H9 (cell line): ENCODE data around the gene BTNL3. TPM values are rescaled to one million over a fixed set of nuclear protein-coding genes. Genes with fewer than 3 reads are reported as not detected.
"Not testable (repeated sequence)": the region's sequence is repeated elsewhere in the genome, so short reads cannot be mapped to it uniquely, and the experiment has no call there.

ENCODE experiments used
- DNase-seq: peaks from one replicate; pipeline ENCODE4 v3.0.0-alpha.2; 2017
- H2AFZ ChIP-seq: one replicate; pipeline ENCODE4 v1.6.1; 2013; ENCODE audit warnings: mild to moderate bottlenecking, low read length, control low read depth, moderate library complexity
- H2AK5ac ChIP-seq: 2 replicates; pipeline ENCODE4 v1.6.1; 2013; ENCODE audit warnings: low read length, control low read depth, mixed read lengths; ENCODE audit not compliant: insufficient read length
- H2BK120ac ChIP-seq: one replicate; pipeline ENCODE4 v1.6.1; 2013; ENCODE audit warnings: low read depth, mild to moderate bottlenecking, low read length, control low read depth, inconsistent platforms; ENCODE audit not compliant: poor library complexity, severe bottlenecking
- H2BK12ac ChIP-seq: 2 replicates; pipeline ENCODE4 v1.6.1; 2013; ENCODE audit warnings: low read length, control low read depth, mixed read lengths, low read depth; ENCODE audit not compliant: insufficient read length
- H2BK15ac ChIP-seq: 2 replicates; pipeline ENCODE4 v1.6.1; 2013; ENCODE audit warnings: low read depth, low read length, control low read depth
- H2BK20ac ChIP-seq: one replicate; pipeline ENCODE4 v1.6.1; 2013; ENCODE audit warnings: low read depth, mild to moderate bottlenecking, low read length, control low read depth, inconsistent platforms; ENCODE audit not compliant: poor library complexity, severe bottlenecking
- H2BK5ac ChIP-seq: 2 replicates; pipeline ENCODE4 v1.6.1; 2013; ENCODE audit warnings: low read length, control low read depth, mixed read lengths; ENCODE audit not compliant: insufficient read length
- H3K14ac ChIP-seq: 2 replicates; pipeline ENCODE4 v1.6.1; 2013; ENCODE audit warnings: low read length, control low read depth; ENCODE audit not compliant: insufficient read depth
- H3K18ac ChIP-seq: 2 replicates; pipeline ENCODE4 v1.6.1; 2013; ENCODE audit warnings: low read depth, mild to moderate bottlenecking, mixed read lengths, low read length, control low read depth; ENCODE audit not compliant: insufficient read length
- H3K23ac ChIP-seq: 2 replicates; pipeline ENCODE4 v1.6.1; 2013; ENCODE audit warnings: low read length, control low read depth, mixed read lengths, low read depth; ENCODE audit not compliant: insufficient read length
- H3K23me2 ChIP-seq: 2 replicates; pipeline ENCODE4 v1.6.1; 2013; ENCODE audit warnings: low read depth, mild to moderate bottlenecking, mixed read lengths, low read length, control low read depth; ENCODE audit not compliant: insufficient read length, poor library complexity, severe bottlenecking
- H3K27ac ChIP-seq: 2 replicates; pipeline ENCODE4 v1.5.1; 2013; ENCODE audit warnings: low read length, control low read depth, mixed read lengths, low read depth; ENCODE audit not compliant: insufficient read length
- H3K27me3 ChIP-seq: 2 replicates; pipeline ENCODE4 v1.6.1; 2013; ENCODE audit warnings: low read length, control low read depth, inconsistent platforms; ENCODE audit not compliant: insufficient read depth
- H3K4ac ChIP-seq: 2 replicates; pipeline ENCODE4 v1.6.1; 2013; ENCODE audit warnings: low read depth, mild to moderate bottlenecking, control low read depth, inconsistent platforms, low read length, moderate library complexity
- H3K4me1 ChIP-seq: 2 replicates; pipeline ENCODE4 v1.6.1; 2013; ENCODE audit warnings: low read length, control low read depth, inconsistent platforms; ENCODE audit not compliant: insufficient read depth
- H3K4me2 ChIP-seq: 2 replicates; pipeline ENCODE4 v1.6.1; 2013; ENCODE audit warnings: low read length, control low read depth, mixed read lengths; ENCODE audit not compliant: insufficient read length, insufficient read depth
- H3K56ac ChIP-seq: 2 replicates; pipeline ENCODE4 v1.6.1; 2013; ENCODE audit warnings: low read depth, mild to moderate bottlenecking, mixed read lengths, low read length, control low read depth; ENCODE audit not compliant: insufficient read length
- H3K79me1 ChIP-seq: 2 replicates; pipeline ENCODE4 v1.6.1; 2013; ENCODE audit warnings: low read depth, mild to moderate bottlenecking, moderate library complexity, low read length, control low read depth, inconsistent platforms; ENCODE audit not compliant: insufficient read depth, poor library complexity, severe bottlenecking
- H3K79me2 ChIP-seq: 2 replicates; pipeline ENCODE4 v1.6.1; 2013; ENCODE audit warnings: low read length, control low read depth, inconsistent platforms; ENCODE audit not compliant: insufficient read depth
- H3K9ac ChIP-seq: 2 replicates; pipeline ENCODE4 v1.6.1; 2013; ENCODE audit warnings: low read length, control low read depth, mixed read lengths; ENCODE audit not compliant: insufficient read length; ENCODE audit errors: extremely low read depth
- H3K9me3 ChIP-seq: one replicate; pipeline ENCODE4 v1.6.1; 2013; ENCODE audit warnings: low read depth, low read length, inconsistent platforms; ENCODE audit not compliant: control insufficient read depth
- H3T11ph ChIP-seq: one replicate; pipeline ENCODE4 v1.6.1; 2013; ENCODE audit warnings: mild to moderate bottlenecking, low read length, control low read depth, inconsistent platforms
- H4K20me1 ChIP-seq: one replicate; pipeline ENCODE4 v1.6.1; 2013; ENCODE audit not compliant: control insufficient read depth, insufficient read length, insufficient read depth
- H4K5ac ChIP-seq: 2 replicates; pipeline ENCODE4 v1.6.1; 2013; ENCODE audit warnings: low read depth, mild to moderate bottlenecking, mixed read lengths, low read length, control low read depth; ENCODE audit not compliant: insufficient read length
- H4K8ac ChIP-seq: replicated peaks from 2 replicates; pipeline ENCODE4 v1.6.1; 2013; ENCODE audit warnings: low read length, control low read depth, mixed read lengths, low read depth; ENCODE audit not compliant: insufficient read length
- H4K91ac ChIP-seq: 2 replicates; pipeline ENCODE4 v1.6.1; 2013; ENCODE audit warnings: low read depth, mild to moderate bottlenecking, moderate library complexity, mixed read lengths, low read length, control low read depth; ENCODE audit not compliant: insufficient read length
- H3K27ac Mint-ChIP-seq, 3 experiments: 2 replicates in 2 of 3; 3 replicates in 1 of 3; pipeline ENCODE4 v1.8.0; 2020 to 2021; ENCODE audit warnings: mixed read lengths in 3 of 3, mild to moderate bottlenecking in 1 of 3, moderate library complexity in 1 of 3
- H3K27me3 Mint-ChIP-seq: 2 replicates; pipeline ENCODE4 v1.8.0; 2021; ENCODE audit warnings: low read depth, mild to moderate bottlenecking, moderate library complexity, mixed read lengths
- H3K36me3 Mint-ChIP-seq, 3 experiments: 2 replicates in 2 of 3; 3 replicates in 1 of 3; pipeline ENCODE4 v1.8.0; 2020 to 2021; ENCODE audit warnings: low read depth in 3 of 3, mixed read lengths in 3 of 3; ENCODE audit not compliant: insufficient read depth in 1 of 3
- H3K4me1 Mint-ChIP-seq, 2 experiments: 2 replicates each; pipeline ENCODE4 v1.8.0; 2020; ENCODE audit warnings: mixed read lengths in 2 of 2
- H3K4me3 Mint-ChIP-seq, 2 experiments: 2 replicates in 1 of 2; 3 replicates in 1 of 2; pipeline ENCODE4 v1.8.0; 2020 to 2021; ENCODE audit warnings: mild to moderate bottlenecking in 2 of 2, mixed read lengths in 2 of 2, moderate library complexity in 1 of 2
- H3K9me3 Mint-ChIP-seq, 2 experiments: 2 replicates in 1 of 2; 3 replicates in 1 of 2; pipeline ENCODE4 v1.8.0; 2020; ENCODE audit warnings: mild to moderate bottlenecking in 2 of 2, mixed read lengths in 2 of 2, moderate library complexity in 1 of 2
- WGBS: extraction: QIAGEN DNeasy Blood & Tissue Kit; methylation state at CpG from one replicate; pipeline ENCODE4 v1.1.7; 2013; ENCODE audit warnings: missing lambda C conversion rate, low lambda C conversion rate, mixed read lengths; ENCODE audit not compliant: insufficient read length; ENCODE audit errors: extremely low coverage; 5-methylcytosine and 5-hydroxymethylcytosine counted together
- total RNA-seq: library from RNA; stranded (reverse); gene quantifications from 2 replicates; pipeline ENCODE4 v1.2.1, GENCODE V29; 2021
- TF ChIP-seq, protein P1 (sequence below): fragments of 200-600 bp; sonication (generic); conservative IDR thresholded peaks from 3 replicates; pipeline ENCODE4 v1.8.0; 2021; ENCODE audit warnings: antibody characterized with exemption, mild to moderate bottlenecking

Gene BTNL3
- total RNA-seq, 1 experiment from 2014 or later, result not detected

DNA sequence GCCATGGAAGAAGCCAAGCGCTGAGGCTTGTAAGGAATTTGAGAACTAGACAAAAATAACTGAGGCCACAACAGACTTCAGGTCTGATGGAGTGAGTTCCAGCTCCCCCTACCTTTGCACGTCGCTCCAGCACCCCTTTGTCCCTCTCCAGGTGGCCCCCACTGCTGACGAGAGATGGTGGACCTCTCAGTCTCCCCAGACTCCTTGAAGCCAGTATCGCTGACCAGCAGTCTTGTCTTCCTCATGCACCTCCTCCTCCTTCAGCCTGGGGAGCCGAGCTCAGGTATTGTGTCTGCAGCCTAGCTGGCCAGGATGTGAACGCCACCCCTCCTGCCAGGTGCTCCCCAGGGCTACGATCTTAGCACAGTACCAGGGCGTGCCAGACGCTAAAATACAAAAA is 56.7 kb downstream of the BTNL3 start:
- no peak overlapping the region for H3K23ac ChIP-seq

DNA sequence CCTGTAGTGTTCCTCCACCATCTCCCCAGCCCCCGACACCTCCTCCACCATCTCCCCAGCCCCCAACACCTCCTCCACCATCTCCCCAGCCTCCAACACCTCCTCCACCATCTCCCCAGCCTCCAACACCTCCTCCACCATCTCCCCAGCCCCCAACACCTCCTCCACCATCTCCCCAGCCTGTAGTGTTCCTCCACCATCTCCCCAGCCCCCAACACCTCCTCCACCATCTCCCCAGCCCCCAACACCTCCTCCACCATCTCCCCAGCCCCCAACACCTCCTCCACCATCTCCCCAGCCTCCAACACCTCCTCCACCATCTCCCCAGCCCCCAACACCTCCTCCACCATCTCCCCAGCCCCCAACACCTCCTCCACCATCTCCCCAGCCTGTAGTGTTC is 57.2 kb downstream of the BTNL3 start:
- not testable (repeated sequence) for H3K4me2 ChIP-seq, H3K79me2 ChIP-seq, H4K8ac ChIP-seq, H2AFZ ChIP-seq, H3K23ac ChIP-seq, H3K56ac ChIP-seq, H3T11ph ChIP-seq, H2BK120ac ChIP-seq, H2BK5ac ChIP-seq, H2BK12ac ChIP-seq, H4K20me1 ChIP-seq, H2BK20ac ChIP-seq, H3K4ac ChIP-seq, H3K9ac ChIP-seq, H3K23me2 ChIP-seq, H3K36me3 Mint-ChIP-seq, H4K91ac ChIP-seq, H3K27me3 ChIP-seq, H3K27ac ChIP-seq, H3K9me3 Mint-ChIP-seq, H3K4me3 Mint-ChIP-seq, H3K18ac ChIP-seq, H2AK5ac ChIP-seq, H3K9me3 ChIP-seq, H3K4me1 Mint-ChIP-seq, H3K4me1 ChIP-seq, H3K27ac Mint-ChIP-seq, H3K14ac ChIP-seq, H3K79me1 ChIP-seq, H4K5ac ChIP-seq, H2BK15ac ChIP-seq, DNase-seq
- H3K27me3 Mint-ChIP-seq, result peaks cover 37% of the 10 kb centered on the region
- no CpG with 5 or more reads among the region's 1 CpG for WGBS

More for the DNA sequence above, 56.7 kb downstream of the BTNL3 start:
- Mint-ChIP-seq H3K36me3 (no peaks in the 10 kb centered on the region), H3K27ac (no peak overlapping the region), H3K27me3 (peaks cover 35% of the 10 kb centered on the region), H3K9me3 (no peaks in the 10 kb centered on the region), H3K4me1 (no peaks in the 10 kb centered on the region), H3K4me3 (no peak overlapping the region)
- Histone ChIP-seq H2AK5ac (no peak overlapping the region), H4K91ac (no peak overlapping the region), H3K9me3 (no peaks in the 10 kb centered on the region), H2BK15ac (no peak overlapping the region), H3K27ac (no peak overlapping the region), H3K23me2 (no peaks in the 10 kb centered on the region), H4K20me1 (no peaks in the 10 kb centered on the region), H3T11ph (no peak overlapping the region), H4K5ac (no peak overlapping the region), H2BK12ac (no peak overlapping the region), H3K9ac (no peak overlapping the region), H3K4me2 (no peak overlapping the region), H2AFZ (no peak overlapping the region), H2BK120ac (no peak overlapping the region), H3K18ac (no peak overlapping the region), H2BK20ac (no peak overlapping the region), H3K14ac (no peak overlapping the region; the same call in 1 of the 2 replicates), H2BK5ac (no peak overlapping the region), H3K56ac (no peak overlapping the region), H3K4ac (no peak overlapping the region), H3K79me1 (no peaks in the 10 kb centered on the region), H3K4me1 (no peaks in the 10 kb centered on the region), H3K79me2 (no peaks in the 10 kb centered on the region), H4K8ac (no peak overlapping the region), H3K27me3 (no peaks in the 10 kb centered on the region; the same call in 1 of the 2 replicates)
- no CpG with 5 or more reads among the region's 10 CpGs for WGBS
- TF ChIP-seq, protein P1, sequence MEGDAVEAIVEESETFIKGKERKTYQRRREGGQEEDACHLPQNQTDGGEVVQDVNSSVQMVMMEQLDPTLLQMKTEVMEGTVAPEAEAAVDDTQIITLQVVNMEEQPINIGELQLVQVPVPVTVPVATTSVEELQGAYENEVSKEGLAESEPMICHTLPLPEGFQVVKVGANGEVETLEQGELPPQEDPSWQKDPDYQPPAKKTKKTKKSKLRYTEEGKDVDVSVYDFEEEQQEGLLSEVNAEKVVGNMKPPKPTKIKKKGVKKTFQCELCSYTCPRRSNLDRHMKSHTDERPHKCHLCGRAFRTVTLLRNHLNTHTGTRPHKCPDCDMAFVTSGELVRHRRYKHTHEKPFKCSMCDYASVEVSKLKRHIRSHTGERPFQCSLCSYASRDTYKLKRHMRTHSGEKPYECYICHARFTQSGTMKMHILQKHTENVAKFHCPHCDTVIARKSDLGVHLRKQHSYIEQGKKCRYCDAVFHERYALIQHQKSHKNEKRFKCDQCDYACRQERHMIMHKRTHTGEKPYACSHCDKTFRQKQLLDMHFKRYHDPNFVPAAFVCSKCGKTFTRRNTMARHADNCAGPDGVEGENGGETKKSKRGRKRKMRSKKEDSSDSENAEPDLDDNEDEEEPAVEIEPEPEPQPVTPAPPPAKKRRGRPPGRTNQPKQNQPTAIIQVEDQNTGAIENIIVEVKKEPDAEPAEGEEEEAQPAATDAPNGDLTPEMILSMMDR, result no peak; the same call in 2 of the 3 replicates
- DNase-seq, result no peak
